NK-92 (cell line): ENCODE measurements around the gene KREMEN1.

Experiments
- DNase-seq: peaks from one replicate; lab custom pipeline; 2025; ENCODE audit not compliant: unreplicated experiment; lab: John Stamatoyannopoulos, UW

KREMEN1 gene

DNA sequence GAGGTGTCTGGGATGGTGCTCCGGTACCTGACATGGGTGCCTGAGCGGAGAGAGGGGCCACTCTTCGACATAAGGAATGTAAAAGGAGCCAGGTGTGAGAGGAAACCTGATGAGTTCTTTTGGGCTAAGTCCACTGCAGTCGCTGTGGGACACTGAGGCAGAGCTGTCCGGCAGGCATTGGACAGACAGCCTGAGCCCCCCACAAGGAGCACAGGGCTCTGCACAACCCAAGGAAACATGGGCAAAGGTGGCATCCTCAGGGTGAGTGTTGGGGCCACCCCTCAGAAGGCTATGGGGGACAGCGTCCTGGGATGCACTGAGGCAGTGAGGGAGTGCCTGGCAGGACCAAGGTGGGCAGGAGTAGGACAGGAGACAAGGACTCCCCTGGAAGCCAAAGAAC is 75.2 kb downstream of the KREMEN1 start:
- no peak for DNase-seq

DNA sequence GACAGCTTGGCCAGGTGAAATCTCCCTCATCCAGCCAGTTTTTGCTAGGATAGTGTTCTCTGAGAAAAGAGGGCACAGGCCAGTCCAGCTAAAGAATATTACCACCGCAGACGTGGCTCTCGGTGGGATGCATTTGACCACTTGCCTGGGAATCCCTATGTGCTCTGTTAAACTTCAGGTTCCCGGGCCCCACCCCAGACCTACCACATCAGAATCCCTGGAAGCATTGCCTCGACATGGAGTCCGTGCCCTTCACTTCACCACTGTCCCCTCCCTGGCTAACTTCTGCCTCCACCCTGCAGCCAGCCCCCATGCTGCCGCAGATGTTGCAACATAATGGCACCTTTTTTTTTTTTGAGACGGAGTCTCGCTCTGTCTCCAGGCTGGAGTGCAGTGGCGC is 76.0 kb downstream of the KREMEN1 start:
- DNase-seq, result no peak

- DNase-seq, result no peak
These were observed 77.2 kb downstream of the KREMEN1 start for GRCh38 chr22:29149841-29150555.

DNA sequence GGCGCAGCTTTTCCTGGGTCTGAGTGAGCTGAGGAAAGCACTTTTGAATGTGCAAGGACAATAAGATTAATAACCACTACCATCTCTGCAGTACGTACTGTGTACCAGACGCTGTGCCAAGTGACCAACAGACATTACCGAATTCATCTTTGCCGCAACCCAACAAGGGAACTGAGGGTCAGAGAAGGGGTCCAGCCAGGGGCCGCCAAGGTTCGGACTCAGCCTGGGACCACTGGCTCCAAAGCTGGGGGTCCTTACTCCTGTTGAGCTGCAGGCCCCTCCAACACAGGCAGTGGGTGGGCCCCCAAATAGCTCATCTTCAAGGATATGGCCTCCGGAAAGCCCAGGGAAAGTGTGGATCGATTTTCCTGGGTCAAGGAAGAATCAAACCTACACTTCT is 77.9 kb downstream of the KREMEN1 start:
- DNase-seq, result no peak

GRCh38 chr22:29151316-29151715 is 78.5 kb downstream of the KREMEN1 start:
- DNase-seq, result no peak

- DNase-seq, result no peak
These were observed 79.5 kb downstream of the KREMEN1 start for GRCh38 chr22:29152045-29152953.

- no peak for DNase-seq
These were observed 80.3 kb downstream of the KREMEN1 start for GRCh38 chr22:29152954-29153719.

DNA sequence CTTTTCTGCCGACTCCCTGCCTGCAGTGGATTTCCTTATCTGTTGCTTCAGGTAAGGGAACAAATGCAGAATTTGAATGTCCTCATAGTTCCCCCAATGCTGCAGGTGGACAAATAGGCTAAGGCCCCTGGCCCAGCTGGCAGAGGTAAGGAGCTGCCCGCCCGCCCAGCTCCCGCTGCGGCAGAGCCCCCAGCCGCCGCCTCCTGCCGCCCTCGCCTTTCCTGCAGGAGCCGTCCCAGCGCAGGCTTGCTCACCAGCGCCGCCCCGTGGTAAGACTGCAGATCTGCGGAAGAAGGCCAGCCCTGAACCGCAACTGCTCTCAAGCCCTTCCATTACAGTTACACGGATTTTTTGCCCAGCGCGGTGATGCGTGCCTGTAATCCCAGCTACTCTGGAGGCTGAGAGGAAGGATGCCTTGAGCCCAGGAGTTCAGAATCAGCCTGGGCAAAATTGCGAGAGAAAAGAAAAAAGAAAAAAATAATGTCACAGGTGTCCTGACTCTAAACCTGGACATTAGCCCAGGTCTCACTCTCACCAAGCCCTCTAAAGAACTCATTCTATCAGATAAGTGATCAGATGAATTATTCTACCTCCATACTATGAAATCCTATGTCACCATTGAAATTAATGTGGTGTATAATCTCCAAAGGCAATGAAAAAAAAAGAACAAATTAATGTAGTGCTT is 81.7 kb downstream of the KREMEN1 start:
- no peak for DNase-seq

DNA sequence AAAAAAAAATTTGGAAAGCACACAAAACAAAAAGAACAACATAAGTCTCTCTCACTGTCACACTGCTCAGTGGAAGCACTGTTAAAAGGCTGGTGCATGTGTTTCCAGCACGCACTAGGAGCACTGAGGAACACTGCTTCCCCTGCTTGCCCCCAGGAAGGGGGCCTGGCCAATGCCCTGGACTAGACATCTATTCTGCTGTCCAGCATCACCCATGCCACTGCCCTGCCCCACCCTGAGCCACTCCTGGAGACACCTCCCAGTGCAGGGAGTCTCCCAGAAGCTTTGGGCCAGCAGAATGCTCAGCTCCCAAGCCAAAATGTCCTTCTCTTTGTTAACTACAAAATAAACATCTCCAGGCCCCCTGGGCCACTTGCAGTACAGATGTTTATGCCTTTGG is 83.1 kb downstream of the KREMEN1 start:
- no peak for DNase-seq

- no peak for DNase-seq
These were observed 83.7 kb downstream of the KREMEN1 start for GRCh38 chr22:29156507-29156906.

DNA sequence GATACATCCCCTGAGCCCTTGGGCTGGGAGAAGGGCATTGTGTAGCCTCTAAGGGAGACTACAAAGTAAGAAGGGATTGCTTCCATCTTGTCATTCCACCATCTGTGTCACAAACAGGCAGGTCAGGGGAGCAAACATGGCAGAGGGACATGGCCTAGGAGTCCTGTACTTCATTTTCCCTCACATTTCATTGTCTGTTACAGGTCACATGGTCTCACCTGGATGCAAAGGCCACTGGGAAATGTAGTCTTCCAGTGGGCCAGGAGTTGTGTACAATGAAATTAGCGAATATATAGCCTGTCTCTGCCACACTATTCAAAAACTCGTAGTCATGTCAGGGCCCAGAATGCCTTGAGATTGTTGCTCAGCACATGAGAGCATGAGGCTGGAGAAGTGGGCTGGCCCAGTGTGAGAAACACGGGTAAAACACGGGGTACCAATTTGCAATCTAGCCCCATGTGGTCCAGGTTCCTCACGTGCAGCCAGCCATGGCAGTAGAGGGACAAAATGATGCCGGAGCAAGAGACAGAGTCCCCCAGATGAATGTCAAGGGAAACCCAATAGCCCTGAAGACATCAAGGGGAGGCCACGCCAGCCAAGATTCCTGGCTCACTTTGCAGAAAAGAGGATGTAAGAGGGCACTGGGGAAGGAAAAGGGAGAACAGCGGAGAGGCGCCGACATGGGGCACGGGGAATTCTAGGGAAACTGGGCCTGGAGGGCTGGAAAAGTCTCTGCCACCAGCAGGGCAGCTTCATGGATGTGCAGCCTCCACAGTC is 85.1 kb downstream of the KREMEN1 start:
- no peak for DNase-seq

DNA sequence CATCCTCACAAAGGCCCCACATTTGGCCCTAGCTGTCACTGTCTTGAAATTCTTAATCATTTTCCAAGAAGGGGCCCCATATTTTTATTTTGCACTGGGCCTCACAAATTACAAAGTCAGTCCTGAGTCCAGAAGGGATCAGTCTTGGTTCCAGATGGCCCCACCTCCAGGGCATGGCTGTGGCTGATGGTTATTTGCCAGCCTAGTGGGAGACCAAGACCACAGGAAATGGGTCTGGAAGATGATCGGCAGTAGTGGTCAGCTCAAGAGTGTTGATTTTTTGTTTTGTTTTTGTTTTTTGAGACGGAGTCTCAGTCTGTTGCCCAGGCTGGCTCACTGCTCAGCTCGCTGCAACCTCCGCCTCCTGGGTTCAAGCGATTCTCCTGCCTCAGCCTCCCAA is 85.7 kb downstream of the KREMEN1 start:
- DNase-seq, result no peak

GRCh38 chr22:29163808-29164207 is 91.0 kb downstream of the KREMEN1 start:
- no peak for DNase-seq

DNA sequence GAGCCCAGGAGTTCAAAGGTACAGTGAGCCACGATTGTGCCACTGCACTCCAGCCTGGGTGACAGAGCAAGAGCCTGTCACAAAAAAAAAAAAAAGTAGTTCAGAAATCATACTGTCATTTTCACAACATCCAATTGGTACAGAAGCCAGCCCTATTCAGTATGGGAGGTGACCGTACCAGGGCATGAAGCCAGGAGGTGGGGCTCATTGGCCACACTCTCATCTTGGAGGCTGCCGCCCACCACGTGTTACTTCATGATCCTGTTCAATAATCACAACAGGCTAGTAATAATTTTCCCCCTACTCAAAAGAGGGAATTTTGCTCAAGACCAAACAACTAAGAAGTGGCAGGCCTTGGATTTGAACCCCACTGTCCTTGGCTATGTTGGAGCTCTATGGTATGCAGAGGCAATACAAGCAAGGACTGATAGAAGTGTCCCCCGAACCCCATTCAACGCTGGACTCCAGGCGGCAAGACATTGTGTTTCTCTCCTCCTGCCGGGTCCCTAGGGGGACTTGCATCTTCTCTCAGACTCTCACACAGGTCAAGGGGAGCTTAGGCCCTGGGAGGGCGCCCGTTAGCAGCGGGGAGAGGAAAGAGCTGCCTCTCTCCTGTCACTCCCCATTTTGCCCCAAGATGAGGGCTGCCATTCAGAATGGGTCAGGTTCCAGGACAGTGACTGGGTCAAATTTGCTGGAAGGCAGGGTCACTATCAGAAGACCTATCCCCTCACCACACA is 92.7 kb downstream of the KREMEN1 start:
- no peak for DNase-seq

DNA sequence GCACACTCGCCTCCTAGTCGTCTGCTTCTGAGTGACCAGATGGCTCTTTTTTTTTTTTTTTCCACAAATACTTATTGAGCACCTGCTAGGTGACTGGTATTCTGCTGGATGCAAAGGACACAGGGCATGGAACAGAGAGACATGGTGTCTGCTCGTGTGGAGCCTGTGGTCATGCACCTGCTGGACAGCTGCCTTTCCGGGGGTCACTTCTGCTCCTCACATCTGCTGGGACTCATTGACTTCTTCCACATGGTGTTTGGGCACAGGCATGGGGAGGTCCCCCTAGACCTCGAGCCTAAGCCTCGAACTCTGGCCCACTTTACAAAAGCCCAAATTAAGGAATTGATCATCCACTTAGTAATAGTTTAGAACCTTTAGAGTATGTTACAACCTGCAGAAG is 93.3 kb downstream of the KREMEN1 start:
- no peak for DNase-seq

GRCh38 chr22:29167032-29167911 is 94.4 kb downstream of the KREMEN1 start:
- no peak for DNase-seq

GRCh38 chr22:29171721-29172120 is 98.9 kb downstream of the KREMEN1 start:
- DNase-seq, result no peak

DNA sequence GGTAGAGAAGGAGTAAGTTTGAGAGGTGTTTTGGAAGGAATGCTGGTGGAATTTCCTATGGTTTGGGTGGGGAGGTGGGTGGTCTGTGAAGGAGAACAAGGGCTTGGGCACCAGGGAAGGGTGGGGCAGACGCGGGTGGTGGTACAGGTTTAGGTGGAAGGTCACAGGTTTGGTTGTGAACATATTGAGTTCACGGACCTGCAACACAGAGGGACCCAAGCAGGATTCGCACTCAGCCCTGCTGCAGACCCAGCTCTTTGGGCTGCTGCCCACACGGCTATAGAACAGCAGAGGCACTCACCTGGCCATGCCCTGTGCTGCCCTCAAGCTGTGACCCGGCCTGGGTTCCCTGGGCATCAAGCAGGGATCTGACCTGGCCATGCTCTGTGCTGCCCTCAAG is 99.4 kb downstream of the KREMEN1 start:
- DNase-seq, result no peak
